DND-41 (cell line): Measurements from ENCODE around the gene ERGIC1.

Experiments used
- EZH2 ChIP-seq: IDR thresholded peaks from 3 replicates; pipeline ENCODE4 v1.6.1; 2012; ENCODE audit warnings: borderline replicate concordance, low read depth, mild to moderate bottlenecking, moderate library complexity, low read length, inconsistent platforms; ENCODE audit not compliant: severe bottlenecking
- TF ChIP-seq, protein P1 (sequence below): IDR thresholded peaks from 2 replicates; pipeline ENCODE4 v1.5.1; 2012; ENCODE audit warnings: borderline replicate concordance, low read length, moderate library complexity, mild to moderate bottlenecking; ENCODE audit not compliant: poor library complexity, severe bottlenecking; ENCODE audit errors: extremely low read depth

DNA sequence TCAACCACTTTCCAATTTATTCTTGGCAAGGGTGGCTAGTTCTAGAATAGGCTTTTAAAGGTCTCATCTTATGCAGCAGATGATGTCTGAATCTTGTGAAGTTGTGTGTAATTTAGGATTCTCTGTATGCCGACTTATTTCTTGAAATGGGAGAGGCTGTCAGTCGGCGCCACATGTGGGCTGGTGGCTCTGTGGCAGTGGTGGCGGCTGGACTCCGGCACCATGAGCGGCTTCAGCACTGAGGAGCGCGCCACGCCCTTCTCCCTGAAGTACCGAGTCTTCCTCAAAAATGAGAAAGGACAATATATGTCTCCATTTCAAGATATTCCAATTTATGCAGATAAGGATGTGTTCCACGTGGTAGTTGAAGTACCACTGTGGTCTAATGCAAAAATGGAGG lies 141.2 kb downstream of the ERGIC1 start:
- TF ChIP-seq, protein P1, sequence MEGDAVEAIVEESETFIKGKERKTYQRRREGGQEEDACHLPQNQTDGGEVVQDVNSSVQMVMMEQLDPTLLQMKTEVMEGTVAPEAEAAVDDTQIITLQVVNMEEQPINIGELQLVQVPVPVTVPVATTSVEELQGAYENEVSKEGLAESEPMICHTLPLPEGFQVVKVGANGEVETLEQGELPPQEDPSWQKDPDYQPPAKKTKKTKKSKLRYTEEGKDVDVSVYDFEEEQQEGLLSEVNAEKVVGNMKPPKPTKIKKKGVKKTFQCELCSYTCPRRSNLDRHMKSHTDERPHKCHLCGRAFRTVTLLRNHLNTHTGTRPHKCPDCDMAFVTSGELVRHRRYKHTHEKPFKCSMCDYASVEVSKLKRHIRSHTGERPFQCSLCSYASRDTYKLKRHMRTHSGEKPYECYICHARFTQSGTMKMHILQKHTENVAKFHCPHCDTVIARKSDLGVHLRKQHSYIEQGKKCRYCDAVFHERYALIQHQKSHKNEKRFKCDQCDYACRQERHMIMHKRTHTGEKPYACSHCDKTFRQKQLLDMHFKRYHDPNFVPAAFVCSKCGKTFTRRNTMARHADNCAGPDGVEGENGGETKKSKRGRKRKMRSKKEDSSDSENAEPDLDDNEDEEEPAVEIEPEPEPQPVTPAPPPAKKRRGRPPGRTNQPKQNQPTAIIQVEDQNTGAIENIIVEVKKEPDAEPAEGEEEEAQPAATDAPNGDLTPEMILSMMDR: no peak
- TF ChIP-seq EZH2: no peak
